HAP-1 (cell line): ENCODE results near the gene MBTD1.
A peak's percentile ranks its signal among the peaks of the same experiment; 100 is the strongest.

Source experiments
- DNase-seq, 2 experiments: peaks; one replicate each; pipeline ENCODE4 v3.0.0-alpha.2; 2016 to 2020; ENCODE audit warnings: low spot score in 2 of 2
- H3K27me3 ChIP-seq: fragments of 250-450 bp; sonication (Bioruptor Pico); 2 replicates; pipeline ENCODE4 v1.5.1; 2020; ENCODE audit warnings: low read depth, mild to moderate bottlenecking, moderate library complexity
- H3K36me3 ChIP-seq: fragments of 250-450 bp; sonication (Bioruptor Pico); replicated peaks from 2 replicates; pipeline ENCODE4 v1.5.1; 2020; ENCODE audit warnings: mild to moderate bottlenecking
- H3K4me1 ChIP-seq: fragments of 250-450 bp; sonication (Bioruptor Pico); 2 replicates; pipeline ENCODE4 v1.5.1; 2020; ENCODE audit warnings: mild to moderate bottlenecking
- H3K4me3 ChIP-seq: fragments of 250-450 bp; sonication (Bioruptor Pico); 2 replicates; pipeline ENCODE4 v1.5.1; 2020; ENCODE audit warnings: mild to moderate bottlenecking, moderate library complexity
- H3K9me3 ChIP-seq: fragments of 250-450 bp; sonication (Bioruptor Pico); 2 replicates; pipeline ENCODE4 v1.5.1; 2020; ENCODE audit warnings: mild to moderate bottlenecking, moderate library complexity
- in situ Hi-C: fragments of 300-500 bp; cut with MboI; formaldehyde crosslinking; loops from 3 replicates; pipeline ENCODE4 v1.14.3; 2020; ENCODE audit warnings: low sequenced_read_pairs, inconsistent platforms, mixed read lengths

The MBTD1 gene

DNA sequence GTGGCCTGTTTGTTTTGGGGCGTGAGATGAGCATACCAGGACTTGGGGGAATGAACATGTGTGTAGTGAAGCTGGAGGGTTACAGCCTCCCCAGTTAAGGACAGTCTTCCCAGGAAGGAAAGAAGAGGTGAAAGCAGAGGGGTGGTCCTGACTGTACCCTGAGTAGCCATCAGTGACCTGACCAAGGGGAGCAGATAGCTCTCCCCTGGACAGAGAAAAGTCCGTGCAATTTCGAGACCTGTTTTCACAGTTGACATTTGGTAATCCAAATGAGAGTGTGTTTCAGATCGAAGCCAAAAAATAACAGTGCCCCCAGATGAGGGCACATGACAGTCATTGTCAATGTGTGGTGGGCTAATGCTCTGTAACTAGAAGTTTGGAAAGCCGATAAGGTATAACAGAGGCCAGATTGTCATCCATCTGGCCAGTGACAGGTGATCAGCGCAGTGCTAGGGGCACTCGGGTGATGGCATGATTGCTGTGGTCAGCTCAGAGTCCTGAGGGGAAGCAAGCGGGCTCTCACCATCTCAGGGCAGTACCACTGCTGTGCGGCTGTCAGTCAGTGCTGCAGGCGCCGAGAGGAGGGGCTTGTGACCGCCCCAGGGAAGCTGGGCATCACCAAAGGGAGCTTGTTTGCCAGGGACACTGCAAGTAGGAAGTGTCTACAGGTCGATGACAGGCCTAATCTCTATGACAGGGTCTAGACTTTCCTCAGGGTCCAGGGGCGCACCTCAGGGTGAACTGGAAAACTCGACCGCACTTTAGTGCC, 94.8 kb downstream of the MBTD1 start:
- in situ Hi-C loops = no loop called here
- peak in 1 of 2 experiments; percentile 47 for DNase-seq
- Histone ChIP-seq H3K4me1 (peaks cover 13% of the 10 kb centered on the region), H3K9me3 (no peaks in the 10 kb centered on the region), H3K4me3 (peak overlapping the region; percentile 94), H3K27me3 (no peaks in the 10 kb centered on the region), H3K36me3 (peaks cover 69% of the 10 kb centered on the region)

DNA sequence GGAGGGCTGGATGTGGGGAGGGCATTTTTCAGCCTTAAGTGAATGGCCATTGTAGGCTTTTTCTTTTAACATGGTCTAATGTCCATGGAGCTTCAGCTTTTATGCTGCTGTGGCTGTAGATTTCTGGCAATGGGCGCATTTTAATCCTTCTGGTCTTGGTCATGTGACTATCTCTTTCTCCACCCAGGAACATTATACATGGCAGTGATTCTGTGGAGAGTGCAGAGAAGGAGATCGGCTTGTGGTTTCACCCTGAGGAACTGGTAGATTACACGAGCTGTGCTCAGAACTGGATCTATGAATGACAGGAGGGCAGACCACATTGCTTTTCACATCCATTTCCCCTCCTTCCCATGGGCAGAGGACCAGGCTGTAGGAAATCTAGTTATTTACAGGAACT, 98.3 kb downstream of the MBTD1 start:
- Histone ChIP-seq H3K36me3 (peaks cover 67% of the 10 kb centered on the region), H3K27me3 (no peaks in the 10 kb centered on the region)
- DNase-seq = no peak

DNA sequence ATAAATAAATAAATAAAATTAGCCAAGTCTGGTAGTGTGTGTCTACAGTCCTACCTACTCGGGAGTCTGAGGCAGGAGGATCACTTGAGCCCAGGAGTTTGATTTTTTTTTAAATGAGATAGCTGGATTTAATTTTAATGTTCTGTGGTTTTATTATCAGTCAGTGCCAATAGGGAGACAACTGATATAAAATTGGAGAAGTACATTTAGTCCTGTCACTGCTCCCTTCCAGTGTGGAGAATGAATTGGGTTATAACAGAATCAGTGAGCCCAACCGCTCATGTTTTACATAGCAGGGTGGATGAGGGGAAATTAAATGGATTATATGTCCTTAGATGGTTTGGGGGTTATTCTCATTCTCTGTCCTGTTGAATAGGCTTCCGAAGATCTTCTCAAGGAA, 100.2 kb downstream of the MBTD1 start:
- H3K27me3 ChIP-seq = no peaks in the 10 kb centered on the region
- no peaks in the 10 kb centered on the region for H3K9me3 ChIP-seq
- no peak overlapping the region for H3K4me3 ChIP-seq
- peaks cover 77% of the 10 kb centered on the region for H3K36me3 ChIP-seq
- in situ Hi-C loops = loop anchor here (10.0 kb wide), 1 partner anchor 295 kb away; the partner anchor contains the start of gene TOB1
- peaks cover 3% of the 10 kb centered on the region for H3K4me1 ChIP-seq
- DNase-seq = no peak

More for the DNA sequence above, 98.3 kb downstream of the MBTD1 start:
- in situ Hi-C loops = no loop called here
- no peaks in the 10 kb centered on the region for H3K9me3 ChIP-seq
- no peak overlapping the region for H3K4me3 ChIP-seq
- peaks cover 7% of the 10 kb centered on the region for H3K4me1 ChIP-seq

- peaks cover 51% of the 10 kb centered on the region for H3K36me3 ChIP-seq
- in situ Hi-C loops = loop anchor here (10.0 kb wide), 1 partner anchor 291 kb away; the partner anchor contains the start of gene TOB1
- H3K9me3 ChIP-seq = no peaks in the 10 kb centered on the region
- DNase-seq = no peak
- no peak overlapping the region for H3K4me3 ChIP-seq
- no peaks in the 10 kb centered on the region for H3K27me3 ChIP-seq
- H3K4me1 ChIP-seq = peaks cover 13% of the 10 kb centered on the region
These were observed 104.4 kb downstream of the MBTD1 start for GRCh38 chr17:51155416-51155815.

DNA sequence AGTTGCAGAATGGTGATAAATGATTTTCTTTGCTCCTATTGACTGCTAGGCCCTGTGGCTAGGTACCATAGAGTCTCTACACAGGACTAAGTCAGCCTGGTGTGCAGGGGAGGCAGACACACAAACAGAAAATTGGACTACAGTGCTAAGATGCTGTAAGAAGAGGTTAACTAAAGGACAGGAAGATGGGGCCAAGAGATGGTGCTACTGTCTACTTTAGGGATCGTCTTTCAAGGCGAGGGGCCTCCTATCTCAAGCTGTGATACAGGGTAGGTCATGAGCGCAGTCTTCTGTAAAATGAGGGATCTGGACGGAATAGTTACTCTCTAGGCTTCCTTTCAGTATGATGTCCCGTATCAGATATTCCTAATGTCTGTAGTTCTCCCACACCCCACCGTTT, 105.7 kb downstream of the MBTD1 start:
- H3K9me3 ChIP-seq = no peaks in the 10 kb centered on the region
- peaks cover 13% of the 10 kb centered on the region for H3K4me1 ChIP-seq
- in situ Hi-C loops = loop anchor here (5.0 to 10.0 kb wide), 2 partner anchors 152 to 289 kb away; partner anchors contain the start of gene TOB1
- H3K27me3 ChIP-seq = no peaks in the 10 kb centered on the region
- H3K36me3 ChIP-seq = peaks cover 39% of the 10 kb centered on the region
- peak in 1 of 2 experiments; percentile 24 for DNase-seq
- H3K4me3 ChIP-seq = peak overlapping the region; percentile 79

DNA sequence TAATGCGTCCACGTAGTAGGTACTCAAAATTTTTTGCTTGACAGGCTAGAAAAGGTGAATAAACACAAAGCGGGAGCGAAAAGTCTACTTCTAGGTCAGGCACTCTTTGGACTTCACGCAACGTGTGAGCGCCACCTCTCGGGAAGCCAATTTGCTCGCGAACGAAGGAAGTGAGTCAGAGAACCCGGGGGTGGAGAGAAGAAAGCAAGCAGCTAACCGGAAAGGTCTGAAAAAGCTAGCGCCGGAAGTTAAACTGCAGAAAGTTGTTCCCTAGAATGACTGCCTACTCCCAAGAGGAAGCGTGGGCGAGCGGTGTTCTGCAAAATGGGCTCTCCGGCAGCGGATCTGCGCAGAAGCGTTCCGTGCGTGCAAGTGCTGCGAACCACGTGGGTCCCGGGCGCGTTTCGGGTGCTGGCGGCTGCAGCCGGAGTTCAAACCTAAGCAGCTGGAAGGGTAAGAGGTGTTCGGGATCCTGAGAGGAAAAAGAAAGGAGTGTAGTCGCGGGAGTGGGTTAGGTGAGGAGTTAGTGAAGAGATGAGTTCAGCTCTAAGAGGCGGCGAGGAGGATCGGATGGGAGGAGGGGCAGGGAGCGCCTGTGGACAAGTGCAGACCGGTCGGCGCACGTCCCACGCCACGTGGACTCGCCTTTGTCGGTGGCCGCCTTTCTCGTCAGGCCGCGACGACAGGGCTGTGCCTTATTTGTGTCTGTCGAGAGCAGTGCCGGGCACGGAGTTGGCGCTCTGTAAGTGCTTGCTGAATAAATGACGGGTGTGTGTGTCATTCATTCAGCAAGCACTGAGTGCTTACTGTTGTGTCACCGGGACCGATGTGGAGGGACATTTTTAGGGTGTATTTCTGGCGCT, 106.4 kb downstream of the MBTD1 start, which contains the start of gene NME1:
Gene NME1 (plus strand): TSS at position 350 of the 863 bp plus-strand sequence. CDS start 2,096 bp downstream, outside the sequence.
- Histone ChIP-seq H3K9me3 (no peaks in the 10 kb centered on the region), H3K36me3 (peaks cover 32% of the 10 kb centered on the region), H3K4me1 (peaks cover 13% of the 10 kb centered on the region), H3K4me3 (peak within 1 kb of the TSS; percentile 79), H3K27me3 (no peaks in the 10 kb centered on the region)
- DNase-seq = peak; percentile 96 to 100
- in situ Hi-C loops = loop anchor here (5.0 to 10.0 kb wide), 2 partner anchors 151 to 289 kb away; partner anchors contain the start of gene TOB1

DNA sequence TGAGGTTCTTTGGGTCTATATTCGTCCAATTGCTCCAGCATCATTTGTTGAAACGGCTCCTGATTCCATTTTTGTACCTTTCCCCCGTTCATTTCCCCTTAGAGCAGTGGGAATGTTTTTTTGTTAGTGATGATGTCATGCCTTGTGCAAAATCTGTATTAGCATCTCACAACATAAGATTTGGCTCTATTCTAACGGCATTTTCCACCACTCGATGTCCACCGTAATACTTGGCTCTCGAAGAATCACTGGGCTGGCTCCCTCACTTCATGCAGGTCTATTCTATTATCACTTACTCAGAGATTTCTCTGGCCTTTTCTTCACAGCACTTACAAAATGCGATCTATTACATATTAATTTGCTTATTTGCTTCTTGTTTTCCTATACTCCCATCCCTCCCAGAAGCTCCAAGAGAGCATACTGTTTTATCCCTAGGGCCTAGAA, 107.1 kb downstream of the MBTD1 start:
- H3K27me3 ChIP-seq = no peaks in the 10 kb centered on the region; the same call in 1 of the 2 replicates
- peaks cover 25% of the 10 kb centered on the region for H3K36me3 ChIP-seq
- H3K4me1 ChIP-seq = peaks cover 13% of the 10 kb centered on the region
- H3K4me3 ChIP-seq = peak overlapping the region; percentile 79
- no peaks in the 10 kb centered on the region for H3K9me3 ChIP-seq
- in situ Hi-C loops = loop anchor here (5.0 to 10.0 kb wide), 2 partner anchors 150 to 288 kb away; partner anchors contain the start of gene TOB1
- DNase-seq = no peak

GRCh38 chr17:51150932-51151331, 108.9 kb downstream of the MBTD1 start:
- no peak for DNase-seq
- no peaks in the 10 kb centered on the region; the same call in none of the 2 replicates for H3K27me3 ChIP-seq
- no peaks in the 10 kb centered on the region for H3K9me3 ChIP-seq
- peaks cover 8% of the 10 kb centered on the region for H3K36me3 ChIP-seq
- in situ Hi-C loops = loop anchor here (5.0 to 10.0 kb wide), 2 partner anchors 149 to 286 kb away; partner anchors contain the start of gene TOB1
- no peak overlapping the region for H3K4me3 ChIP-seq
- peaks cover 13% of the 10 kb centered on the region for H3K4me1 ChIP-seq

- peaks cover 8% of the 10 kb centered on the region for H3K27me3 ChIP-seq
- DNase-seq = no peak
- no peaks in the 10 kb centered on the region for H3K36me3 ChIP-seq
- peaks cover 8% of the 10 kb centered on the region for H3K4me1 ChIP-seq
- no peaks in the 10 kb centered on the region for H3K9me3 ChIP-seq
- H3K4me3 ChIP-seq = no peak overlapping the region
- in situ Hi-C loops = no loop called here
These were observed 110.7 kb downstream of the MBTD1 start for GRCh38 chr17:51149163-51149562.

GRCh38 chr17:51147650-51148049, 112.2 kb downstream of the MBTD1 start:
- no peaks in the 10 kb centered on the region for H3K36me3 ChIP-seq
- H3K4me1 ChIP-seq = peaks cover 6% of the 10 kb centered on the region
- DNase-seq = no peak
- in situ Hi-C loops = no loop called here
- no peaks in the 10 kb centered on the region for H3K9me3 ChIP-seq
- H3K27me3 ChIP-seq = peaks cover 11% of the 10 kb centered on the region
- no peak overlapping the region for H3K4me3 ChIP-seq

- DNase-seq = no peak
- Histone ChIP-seq H3K36me3 (no peaks in the 10 kb centered on the region), H3K27me3 (peaks cover 17% of the 10 kb centered on the region), H3K9me3 (no peaks in the 10 kb centered on the region), H3K4me1 (peaks cover 3% of the 10 kb centered on the region; the same call in 1 of the 2 replicates), H3K4me3 (no peak overlapping the region)
- in situ Hi-C loops = no loop called here
These were observed 115.4 kb downstream of the MBTD1 start for GRCh38 chr17:51144266-51145022.

DNA sequence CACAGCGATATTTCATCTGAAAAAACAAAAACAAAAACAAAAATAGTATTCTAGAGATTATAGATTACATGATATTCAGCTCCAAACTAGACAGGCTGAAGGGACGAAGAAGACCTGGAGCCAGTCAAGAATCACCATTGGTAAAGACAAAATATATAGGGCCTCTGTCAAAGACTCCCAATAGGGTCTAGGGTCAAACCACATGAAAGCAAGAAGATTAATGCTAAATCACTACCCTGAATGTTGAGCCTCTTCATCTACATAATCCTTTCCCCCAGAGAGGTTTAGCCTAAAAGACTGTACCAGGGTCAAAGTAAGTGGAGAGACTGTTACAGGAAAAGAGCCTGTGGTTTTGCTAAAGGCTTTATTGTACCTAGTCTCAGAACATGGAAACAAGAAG, 117.3 kb downstream of the MBTD1 start:
- Histone ChIP-seq H3K4me1 (peaks cover 3% of the 10 kb centered on the region; the same call in 1 of the 2 replicates), H3K4me3 (no peak overlapping the region), H3K36me3 (no peaks in the 10 kb centered on the region), H3K27me3 (peaks cover 19% of the 10 kb centered on the region), H3K9me3 (no peaks in the 10 kb centered on the region)
- in situ Hi-C loops = no loop called here
- peak in 1 of 2 experiments; percentile 83 for DNase-seq

DNA sequence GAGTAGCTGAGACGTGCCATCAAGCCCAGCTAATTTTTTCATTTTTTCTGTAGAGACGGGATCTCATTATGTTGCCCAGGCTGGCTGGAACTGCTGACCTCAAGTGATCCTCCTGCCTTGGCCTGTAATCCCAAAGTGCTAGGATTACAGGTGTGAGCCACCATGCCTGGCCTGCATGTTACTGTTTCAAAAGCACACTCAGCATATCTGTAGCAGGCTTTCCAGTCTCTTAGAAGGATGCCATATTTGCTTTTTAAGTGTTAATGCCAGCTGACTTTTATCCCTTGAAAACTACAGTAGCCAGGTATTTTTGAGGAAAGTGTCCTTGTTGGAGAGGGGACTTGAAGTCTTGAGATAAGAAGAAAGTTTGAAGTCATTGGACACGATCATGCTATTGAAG, 123.9 kb downstream of the MBTD1 start:
- Histone ChIP-seq H3K27me3 (peaks cover 9% of the 10 kb centered on the region; the same call in 1 of the 2 replicates), H3K9me3 (no peaks in the 10 kb centered on the region), H3K4me1 (no peaks in the 10 kb centered on the region), H3K36me3 (no peaks in the 10 kb centered on the region), H3K4me3 (no peak overlapping the region)
- in situ Hi-C loops = no loop called here
- no peak for DNase-seq
